ENCODE results near the gene RAPGEF4.

DNA sequence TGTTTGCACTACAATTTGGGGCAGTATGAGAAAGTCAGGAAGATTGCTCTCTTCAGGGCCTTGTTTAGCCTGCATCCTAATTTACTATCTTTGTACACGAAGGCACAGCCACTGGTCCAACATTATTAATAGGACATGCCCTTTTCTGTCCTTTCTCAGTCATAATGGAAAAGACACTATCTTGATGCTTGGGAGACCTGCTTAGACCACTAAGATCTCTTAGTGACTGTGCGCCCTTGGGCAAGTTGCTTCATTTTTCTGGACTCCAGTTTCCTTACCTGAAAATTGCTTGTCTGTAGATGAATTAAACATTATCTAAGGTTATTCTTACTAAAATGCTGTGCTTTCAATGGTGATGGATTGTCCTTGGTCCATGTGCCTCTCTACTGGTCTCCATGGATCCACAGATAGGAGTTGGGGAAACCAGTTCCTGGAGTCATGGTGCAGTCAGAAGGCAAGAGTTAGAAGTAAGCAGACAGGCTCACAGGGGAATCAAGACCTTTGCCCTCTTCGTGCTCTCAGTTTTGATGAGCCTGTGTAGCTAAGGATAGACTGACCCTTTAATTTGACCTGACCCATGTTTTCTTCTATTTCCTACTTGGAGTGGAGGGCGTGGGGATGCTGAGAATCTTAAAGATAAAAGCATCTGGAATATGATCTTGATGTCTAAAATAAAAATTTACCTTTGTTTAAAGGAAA lies 114.0 kb downstream of the RAPGEF4 start:
- TF ChIP-seq, protein P1, sequence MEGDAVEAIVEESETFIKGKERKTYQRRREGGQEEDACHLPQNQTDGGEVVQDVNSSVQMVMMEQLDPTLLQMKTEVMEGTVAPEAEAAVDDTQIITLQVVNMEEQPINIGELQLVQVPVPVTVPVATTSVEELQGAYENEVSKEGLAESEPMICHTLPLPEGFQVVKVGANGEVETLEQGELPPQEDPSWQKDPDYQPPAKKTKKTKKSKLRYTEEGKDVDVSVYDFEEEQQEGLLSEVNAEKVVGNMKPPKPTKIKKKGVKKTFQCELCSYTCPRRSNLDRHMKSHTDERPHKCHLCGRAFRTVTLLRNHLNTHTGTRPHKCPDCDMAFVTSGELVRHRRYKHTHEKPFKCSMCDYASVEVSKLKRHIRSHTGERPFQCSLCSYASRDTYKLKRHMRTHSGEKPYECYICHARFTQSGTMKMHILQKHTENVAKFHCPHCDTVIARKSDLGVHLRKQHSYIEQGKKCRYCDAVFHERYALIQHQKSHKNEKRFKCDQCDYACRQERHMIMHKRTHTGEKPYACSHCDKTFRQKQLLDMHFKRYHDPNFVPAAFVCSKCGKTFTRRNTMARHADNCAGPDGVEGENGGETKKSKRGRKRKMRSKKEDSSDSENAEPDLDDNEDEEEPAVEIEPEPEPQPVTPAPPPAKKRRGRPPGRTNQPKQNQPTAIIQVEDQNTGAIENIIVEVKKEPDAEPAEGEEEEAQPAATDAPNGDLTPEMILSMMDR (IDR thresholded peaks at IDR 0.05; ENCODE audit: low read depth, low read length, poor library complexity, severe bottlenecking) = no peak
- no peak for TF ChIP-seq EZH2phosphoT487 (IDR thresholded peaks at IDR 0.05; ENCODE audit: borderline replicate concordance, low read length)
